Measurements from ENCODE around the gene NCOA6. TPM values are rescaled to one million over a fixed set of nuclear protein-coding genes. Genes with fewer than 3 reads are reported as not detected.

Gene NCOA6
- polyA plus RNA-seq, 1 of the 3 experiments (the other 2 are of a cell fraction): 14.5 TPM

DNA sequence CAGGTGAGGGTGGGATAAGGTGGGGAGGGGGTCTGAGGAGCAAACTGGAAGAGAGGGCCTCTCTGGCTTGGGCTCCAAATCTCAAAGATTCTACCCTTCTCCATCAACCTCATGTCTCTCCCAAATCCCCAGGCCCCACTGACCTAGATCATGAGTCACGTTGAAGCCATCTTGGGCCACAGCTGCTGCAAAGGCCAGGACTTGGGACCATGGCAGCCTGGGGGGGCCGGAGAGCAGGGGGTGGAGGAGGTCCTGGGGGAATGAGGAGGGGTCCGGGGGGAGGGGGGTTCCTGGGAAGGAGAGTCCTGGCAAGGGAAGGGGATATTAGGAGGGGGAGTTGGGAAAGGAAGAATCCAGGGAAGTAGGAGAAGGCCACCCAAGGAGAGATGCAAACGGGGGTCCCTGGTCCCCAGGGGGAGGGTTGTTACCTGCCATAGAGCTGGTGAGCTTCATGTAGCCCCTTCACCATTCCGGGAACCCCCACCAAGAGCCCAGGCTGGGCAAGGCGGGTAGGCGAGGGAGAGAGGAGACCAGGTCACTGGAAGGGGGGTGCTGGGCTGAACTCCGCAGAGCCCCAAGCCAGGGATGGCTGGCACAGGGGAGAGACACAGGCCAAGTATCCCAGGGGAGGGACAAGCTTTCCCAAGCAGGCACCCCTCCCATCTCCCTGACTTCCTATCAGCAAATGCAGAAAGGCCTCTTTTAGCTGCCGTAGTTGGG, 34.5 kb upstream of the NCOA6 start:
- H3K79me2 ChIP-seq (ENCODE audit: insufficient read depth): no peaks in the 10 kb centered on the region
- H3K9me3 ChIP-seq: no peaks in the 10 kb centered on the region
- WGBS (ENCODE audit: low lambda C conversion rate): 85% methylated on average over 9 of the region's 9 CpGs
- H3K4me3 ChIP-seq (ENCODE audit: low read depth in 2 of 2, low read length in 1 of 2): no peak overlapping the region
- H4K20me1 ChIP-seq (ENCODE audit: insufficient read depth): no peaks in the 10 kb centered on the region
- CTCF ChIA-PET: interaction anchor here (1.2 kb wide), 1 partner anchor 13 kb away, joined by 3 read pairs; the partner anchor contains the start of gene GGT7
- no peaks in the 10 kb centered on the region for H3K9me2 ChIP-seq
- H2AFZ ChIP-seq (ENCODE audit: low read depth): no peak overlapping the region
- H3K4me2 ChIP-seq: no peak overlapping the region
- H3K4me1 ChIP-seq (ENCODE audit: control insufficient read depth in 1 of 2, insufficient read depth in 2 of 2, low read depth in 1 of 2, low read length in 1 of 2): no peaks in the 10 kb centered on the region
- no peaks in the 10 kb centered on the region for H3F3A ChIP-seq (replicated peaks; ENCODE audit: insufficient read depth)
- no peak for DNase-seq
- TF ChIP-seq TCF12 (IDR thresholded peaks at IDR 0.05) (no peak), GABPA (IDR thresholded peaks at IDR 0.05; ENCODE audit: low read depth) (no peak), RCOR1 (IDR thresholded peaks at IDR 0.05; ENCODE audit: low read length) (no peak), FOSL2 (IDR thresholded peaks at IDR 0.05; ENCODE audit: borderline replicate concordance, low read depth) (no peak), MAX (IDR thresholded peaks at IDR 0.05; ENCODE audit: low read depth) (no peak), ELF1 (IDR thresholded peaks at IDR 0.05) (no peak), REST (IDR thresholded peaks at IDR 0.05; ENCODE audit: low read depth, low read length) (no peak), SIN3A (IDR thresholded peaks at IDR 0.05; ENCODE audit: borderline replicate concordance, low read depth, low read length) (no peak), SMC3 (IDR thresholded peaks at IDR 0.05; ENCODE audit: low read depth, low read length) (no peak), POLR2AphosphoS5 (IDR thresholded peaks at IDR 0.05; ENCODE audit: low read depth, low read length) (no peak), TEAD4 (IDR thresholded peaks at IDR 0.05; ENCODE audit: borderline replicate concordance, insufficient read depth) (no peak), RXRA (IDR thresholded peaks at IDR 0.05; ENCODE audit: borderline replicate concordance, low read depth) (no peak), NRF1 (IDR thresholded peaks at IDR 0.05; ENCODE audit: low read depth, low read length) (no peak), EP300 (IDR thresholded peaks at IDR 0.05; ENCODE audit: borderline replicate concordance in 1 of 2, low read depth in 1 of 2, low read length in 1 of 2) (no peak), MEF2A (IDR thresholded peaks at IDR 0.05; ENCODE audit: borderline replicate concordance, low read depth) (no peak), FOXJ3 (CRISPR knock-in tag; IDR thresholded peaks at IDR 0.05) (no peak)
- TF ChIP-seq, protein P1, sequence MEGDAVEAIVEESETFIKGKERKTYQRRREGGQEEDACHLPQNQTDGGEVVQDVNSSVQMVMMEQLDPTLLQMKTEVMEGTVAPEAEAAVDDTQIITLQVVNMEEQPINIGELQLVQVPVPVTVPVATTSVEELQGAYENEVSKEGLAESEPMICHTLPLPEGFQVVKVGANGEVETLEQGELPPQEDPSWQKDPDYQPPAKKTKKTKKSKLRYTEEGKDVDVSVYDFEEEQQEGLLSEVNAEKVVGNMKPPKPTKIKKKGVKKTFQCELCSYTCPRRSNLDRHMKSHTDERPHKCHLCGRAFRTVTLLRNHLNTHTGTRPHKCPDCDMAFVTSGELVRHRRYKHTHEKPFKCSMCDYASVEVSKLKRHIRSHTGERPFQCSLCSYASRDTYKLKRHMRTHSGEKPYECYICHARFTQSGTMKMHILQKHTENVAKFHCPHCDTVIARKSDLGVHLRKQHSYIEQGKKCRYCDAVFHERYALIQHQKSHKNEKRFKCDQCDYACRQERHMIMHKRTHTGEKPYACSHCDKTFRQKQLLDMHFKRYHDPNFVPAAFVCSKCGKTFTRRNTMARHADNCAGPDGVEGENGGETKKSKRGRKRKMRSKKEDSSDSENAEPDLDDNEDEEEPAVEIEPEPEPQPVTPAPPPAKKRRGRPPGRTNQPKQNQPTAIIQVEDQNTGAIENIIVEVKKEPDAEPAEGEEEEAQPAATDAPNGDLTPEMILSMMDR (IDR thresholded peaks at IDR 0.05): no peak
- no peaks in the 10 kb centered on the region for H3K27me3 ChIP-seq (ENCODE audit: insufficient read depth)
- H3K36me3 ChIP-seq (replicated peaks in 1 of 2; ENCODE audit: control insufficient read depth in 1 of 2, insufficient read depth in 2 of 2, low read length in 1 of 2): peaks cover 8 to 31% of the 10 kb centered on the region in 2 experiments
- H3K27ac ChIP-seq (ENCODE audit: low read depth in 2 of 2, low read length in 1 of 2): no peak overlapping the region
- no peak overlapping the region for H3K9ac ChIP-seq
- POLR2A ChIA-PET: no interaction called here
